ENCODE measurements around the gene FLAD1. TPM values are rescaled to one million over a fixed set of nuclear protein-coding genes. Genes with fewer than 3 reads are reported as not detected.

Gene FLAD1
- total RNA-seq, 1 experiment from 2014 or later = 97.0 TPM

DNA sequence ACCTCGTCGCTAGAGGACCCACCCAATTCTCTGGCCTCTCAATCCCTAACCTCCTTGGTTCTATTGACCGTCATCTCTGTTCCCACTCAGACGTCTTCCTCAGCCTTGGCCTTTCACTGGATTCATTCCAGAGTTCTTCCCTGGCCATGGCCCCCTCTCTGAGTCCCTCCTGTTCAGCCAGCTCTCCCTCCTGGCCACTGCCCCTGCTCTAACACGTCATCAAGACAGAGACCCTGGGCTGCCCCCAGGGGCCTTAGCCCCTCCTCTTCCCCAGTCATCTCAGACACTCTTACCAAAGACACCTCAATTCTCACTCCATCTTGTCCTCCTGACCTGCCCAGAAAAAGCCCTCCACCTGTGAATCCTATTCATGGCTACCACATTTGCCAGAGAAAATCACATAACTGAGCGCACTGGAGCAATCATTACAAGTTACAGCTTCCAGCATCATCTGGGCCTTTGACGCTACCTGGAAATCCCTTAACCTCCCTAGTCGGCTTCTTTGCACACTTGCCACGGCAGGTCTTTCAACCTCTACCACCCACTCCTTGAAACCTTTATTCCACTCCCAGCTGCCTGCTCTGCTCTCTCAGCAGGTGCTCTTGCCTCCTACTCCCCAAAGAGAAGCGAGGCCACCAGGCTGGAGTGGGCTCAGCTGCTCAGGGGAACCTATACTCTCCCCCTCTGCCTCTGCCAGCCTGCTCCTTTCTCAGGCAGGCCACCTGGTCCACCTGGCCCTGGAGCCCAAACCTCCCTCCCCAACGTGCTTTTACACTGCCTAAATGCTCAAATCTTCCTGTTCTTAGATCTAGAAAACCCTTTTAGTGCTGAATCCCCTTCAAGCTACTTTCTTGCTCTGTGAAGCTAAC is 36.5 kb downstream of the FLAD1 start:
- no peaks in the 10 kb centered on the region for H3K9me3 ChIP-seq (ENCODE audit: control insufficient read depth, low read depth, low read length)
- no peak for TF ChIP-seq CTCF (conservative IDR thresholded peaks at IDR 0.05)
- no peak overlapping the region for H2BK20ac ChIP-seq (ENCODE audit: low read depth, low read length, poor library complexity, severe bottlenecking)
- no peak overlapping the region for H4K91ac ChIP-seq (ENCODE audit: insufficient read length, low read depth, low read length)
- H3K23ac ChIP-seq (ENCODE audit: insufficient read length, low read depth, low read length) = no peak overlapping the region
- no peak overlapping the region for H3K27ac ChIP-seq (ENCODE audit: insufficient read length, low read depth, low read length)
- H3K27me3 Mint-ChIP-seq (ENCODE audit: low read depth) = peaks cover 9% of the 10 kb centered on the region
- no peak overlapping the region for H2AK5ac ChIP-seq (ENCODE audit: insufficient read length, low read length)
- H3K9me3 Mint-ChIP-seq = no peaks in the 10 kb centered on the region
- no peak overlapping the region for H3K56ac ChIP-seq (ENCODE audit: insufficient read length, low read depth, low read length)
- no peak overlapping the region; a peak in 1 of 5 replicates for H3K4me3 Mint-ChIP-seq
- H3K9ac ChIP-seq (ENCODE audit: extremely low read depth, insufficient read length, low read length) = no peak overlapping the region
- no peaks in the 10 kb centered on the region for H3K23me2 ChIP-seq (ENCODE audit: insufficient read length, low read depth, low read length, poor library complexity, severe bottlenecking)
- no peaks in the 10 kb centered on the region; the same call in 1 of the 2 replicates for H3K4me1 ChIP-seq (ENCODE audit: insufficient read depth, low read length)
- H2BK120ac ChIP-seq (ENCODE audit: low read depth, low read length, poor library complexity, severe bottlenecking) = no peak overlapping the region
- H4K20me1 ChIP-seq (ENCODE audit: control insufficient read depth, insufficient read depth, insufficient read length) = no peaks in the 10 kb centered on the region
- no peak overlapping the region for H4K8ac ChIP-seq (replicated peaks; ENCODE audit: insufficient read length, low read depth, low read length)
- H3K36me3 Mint-ChIP-seq (ENCODE audit: insufficient read depth in 1 of 3, low read depth in 3 of 3) = peaks cover 4 to 24% (median 18%) of the 10 kb centered on the region in 3 experiments; a peak in 6 of 7 replicates
- H2BK12ac ChIP-seq (ENCODE audit: insufficient read length, low read depth, low read length) = no peak overlapping the region
- H3K79me1 ChIP-seq (ENCODE audit: insufficient read depth, low read depth, low read length, poor library complexity, severe bottlenecking) = no peaks in the 10 kb centered on the region
- H3K27me3 ChIP-seq (ENCODE audit: insufficient read depth, low read length) = no peaks in the 10 kb centered on the region
- H3K27ac Mint-ChIP-seq = peak overlapping the region in 2 of 3 experiments; percentile 5 to 44; a peak in 3 of 7 replicates
- no peak overlapping the region for H3K4ac ChIP-seq (ENCODE audit: low read depth, low read length)
- WGBS (ENCODE audit: extremely low coverage, insufficient read length, low lambda C conversion rate) = no CpG with 5 or more reads among the region's 11 CpGs
- H3T11ph ChIP-seq (ENCODE audit: low read length) = no peak overlapping the region
- H2BK15ac ChIP-seq (ENCODE audit: low read depth, low read length) = no peak overlapping the region
- no peak overlapping the region for H2AFZ ChIP-seq (ENCODE audit: low read length)
- peaks cover 27 to 48% of the 10 kb centered on the region in 2 experiments for H3K4me1 Mint-ChIP-seq
- H3K18ac ChIP-seq (ENCODE audit: insufficient read length, low read depth, low read length) = no peak overlapping the region
- DNase-seq = no peak
- no peak overlapping the region for H3K4me2 ChIP-seq (ENCODE audit: insufficient read depth, insufficient read length, low read length)
- no peak overlapping the region; the same call in 1 of the 2 replicates for H3K14ac ChIP-seq (ENCODE audit: insufficient read depth, low read length)
- no peak overlapping the region for H2BK5ac ChIP-seq (ENCODE audit: insufficient read length, low read length)
- no peaks in the 10 kb centered on the region for H3K79me2 ChIP-seq (ENCODE audit: insufficient read depth, low read length)
- no peak overlapping the region for H4K5ac ChIP-seq (ENCODE audit: insufficient read length, low read depth, low read length)

Measured in H9 (cell line).